ENCODE results near the gene SNCB. TPM values are rescaled to one million over a fixed set of nuclear protein-coding genes. Genes with fewer than 3 reads are reported as not detected.

Gene SNCB
- total and polyA plus RNA-seq, 2 of the 4 experiments (the other 2 are of a cell fraction) = 0.41 TPM; not detected in 1

- no peak overlapping the region for H2AK5ac ChIP-seq (ENCODE audit: low read depth, low read length)
- no peaks in the 10 kb centered on the region for H3K36me3 ChIP-seq (ENCODE audit: control insufficient read depth, insufficient read depth, low read length)
- POLR2A ChIA-PET (ENCODE audit: unreplicated experiment) = no interaction called here
- H3K23ac ChIP-seq (ENCODE audit: low read depth, low read length) = no peak overlapping the region
- no peak overlapping the region for H2AFZ ChIP-seq (replicated peaks; ENCODE audit: low read length, poor library complexity)
- dilution Hi-C loops (cut with HindIII; ENCODE audit: low sequenced_read_pairs, unreplicated experiment) (no loop called here), intact Hi-C loops (cut with micrococcal nuclease) (loop anchor here (10.0 kb wide), 1 partner anchor 152 kb away; the partner anchor contains the start of gene UNC5A), in situ Hi-C loops (cut with MboI; ENCODE audit: low sequenced_read_pairs) (no loop called here)
- CTCF ChIA-PET = no interaction called here
- no peak for TF ChIP-seq MXI1 (IDR thresholded peaks at IDR 0.05; ENCODE audit: borderline replicate concordance, low read depth, low read length)
- no peak for TF ChIP-seq MAZ (IDR thresholded peaks at IDR 0.05; ENCODE audit: borderline replicate concordance, low read depth, low read length)
- TF ChIP-seq ELK1 (IDR thresholded peaks at IDR 0.05; ENCODE audit: borderline replicate concordance, low read depth, low read length) = no peak
- no peak for TF ChIP-seq CEBPB (IDR thresholded peaks at IDR 0.05; ENCODE audit: low read depth, low read length)
- TF ChIP-seq RCOR1 (IDR thresholded peaks at IDR 0.05; ENCODE audit: insufficient replicate concordance, low read length) = no peak
- peaks cover 3% of the 10 kb centered on the region; the same call in 1 of the 2 replicates for H3K9me1 ChIP-seq (ENCODE audit: insufficient read depth, low read length)
- no peak overlapping the region for H2BK20ac ChIP-seq (ENCODE audit: low read depth, low read length)
- 63% methylated on average over 4 of the region's 21 CpGs; no CpG with 5 or more reads in 1 of the 2 experiments for WGBS, 2 experiments (ENCODE audit: extremely low coverage in 2 of 2, insufficient read length in 1 of 2)
- H3K4ac ChIP-seq (ENCODE audit: low read depth, low read length) = no peak overlapping the region
- no peak overlapping the region for H4K8ac ChIP-seq (ENCODE audit: low read depth in 2 of 2, low read length in 2 of 2)
- no peaks in the 10 kb centered on the region for H3K4me1 ChIP-seq (ENCODE audit: control insufficient read depth, insufficient read depth, low read length)
- H3K27me3 ChIP-seq (ENCODE audit: control insufficient read depth, insufficient read depth, low read length) = peaks cover 22% of the 10 kb centered on the region
- H2BK5ac ChIP-seq (ENCODE audit: low read depth, low read length, poor library complexity, severe bottlenecking) = no peak overlapping the region
- no peak overlapping the region for H3K9ac ChIP-seq (ENCODE audit: low read depth, low read length)
- no peak overlapping the region for H4K5ac ChIP-seq (ENCODE audit: low read depth, low read length)
- no peak overlapping the region for H4K91ac ChIP-seq (ENCODE audit: insufficient read depth, low read depth, low read length)
- no peaks in the 10 kb centered on the region for H3K79me1 ChIP-seq (ENCODE audit: low read depth in 1 of 2, low read length in 2 of 2)
- 0 out of 2 replicates have a peak, but pooled peaks cover 1% of the 10 kb centered on the region for H3K9me3 ChIP-seq (ENCODE audit: control insufficient read depth, insufficient read depth, low read length)
- no peak overlapping the region for H3K4me3 ChIP-seq (ENCODE audit: insufficient read depth, low read depth, low read length)
- no peak overlapping the region for H3K18ac ChIP-seq (ENCODE audit: low read depth, low read length)
- H3K27ac ChIP-seq (ENCODE audit: insufficient read depth, low read length) = no peak overlapping the region
- no peak overlapping the region for H3K56ac ChIP-seq (ENCODE audit: extremely low read depth, insufficient read depth, low read length)
- H4K20me1 ChIP-seq (ENCODE audit: insufficient read depth, low read length) = peaks cover 7% of the 10 kb centered on the region
- ATAC-seq (ENCODE audit: low read depth) (no peak), DNase-seq (no peak)
- no peak overlapping the region for H2BK15ac ChIP-seq (ENCODE audit: low read depth, low read length)
- H3K14ac ChIP-seq (replicated peaks; ENCODE audit: low read depth, low read length) = no peak overlapping the region
- H2AK9ac ChIP-seq (replicated peaks; ENCODE audit: low read depth, low read length, poor library complexity) = no peak overlapping the region
- no TSS peak for BruUV-seq (replicated peaks)
- no peak overlapping the region for H2BK120ac ChIP-seq (ENCODE audit: low read depth, low read length)
- no peak overlapping the region for H3K4me2 ChIP-seq (ENCODE audit: low read depth, low read length)
Measured at GRCh38 chr5:176662371-176663333, 32.3 kb upstream of the SNCB start.

Measured in IMR-90 (cell line).